Fibroblast of skin of left quadriceps (primary cell): ENCODE measurements around the gene FCN3.

Source experiments
- DNase-seq, 2 experiments: peaks; one replicate each; pipeline ENCODE4 v3.0.0-alpha.2; 2013; ENCODE audit warnings: low read depth in 2 of 2

The FCN3 gene

DNA sequence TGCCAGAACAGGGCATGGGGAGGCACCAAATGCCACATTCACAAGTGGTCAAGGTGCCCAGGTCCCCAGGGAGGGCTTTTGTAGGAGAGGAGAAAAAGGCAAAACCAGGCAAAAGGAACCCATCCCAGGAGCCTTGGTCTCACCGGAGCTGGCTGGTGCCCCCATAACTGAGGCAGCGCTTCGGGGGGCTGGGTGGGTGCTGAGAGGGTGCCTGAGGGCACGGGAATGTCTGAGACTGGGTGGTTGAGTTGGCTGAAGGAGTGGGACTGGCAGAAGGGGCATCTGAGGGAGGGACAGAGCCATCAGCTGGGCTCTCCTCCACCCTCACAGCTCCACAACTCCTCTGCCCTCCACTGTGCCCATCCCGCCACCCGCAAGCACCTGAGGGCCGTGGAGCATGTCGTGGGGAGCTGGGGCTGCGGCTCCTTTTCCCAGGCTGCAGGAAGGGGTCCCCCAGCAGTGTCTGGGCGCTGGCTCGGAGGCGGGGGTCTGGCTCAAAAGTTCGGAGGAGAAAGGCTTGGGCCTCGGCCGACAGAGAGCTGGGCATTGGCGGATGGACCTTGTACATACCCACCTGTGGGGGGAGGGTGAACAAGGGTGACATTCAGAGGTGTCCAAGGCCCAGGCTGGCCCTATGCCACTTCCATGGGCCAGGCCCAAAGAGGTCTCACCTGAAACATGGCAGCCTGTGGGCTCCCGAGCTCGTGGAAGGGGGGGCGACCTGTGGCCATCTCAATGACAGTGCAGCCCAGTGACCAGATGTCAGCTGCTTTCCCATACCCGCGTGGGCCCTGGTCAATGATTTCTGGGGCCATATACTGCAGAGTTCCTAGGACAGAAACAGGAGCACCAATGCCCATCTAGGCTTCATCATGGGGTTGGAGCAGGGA is 16.3 kb downstream of the FCN3 start:
- DNase-seq, result no peak

DNA sequence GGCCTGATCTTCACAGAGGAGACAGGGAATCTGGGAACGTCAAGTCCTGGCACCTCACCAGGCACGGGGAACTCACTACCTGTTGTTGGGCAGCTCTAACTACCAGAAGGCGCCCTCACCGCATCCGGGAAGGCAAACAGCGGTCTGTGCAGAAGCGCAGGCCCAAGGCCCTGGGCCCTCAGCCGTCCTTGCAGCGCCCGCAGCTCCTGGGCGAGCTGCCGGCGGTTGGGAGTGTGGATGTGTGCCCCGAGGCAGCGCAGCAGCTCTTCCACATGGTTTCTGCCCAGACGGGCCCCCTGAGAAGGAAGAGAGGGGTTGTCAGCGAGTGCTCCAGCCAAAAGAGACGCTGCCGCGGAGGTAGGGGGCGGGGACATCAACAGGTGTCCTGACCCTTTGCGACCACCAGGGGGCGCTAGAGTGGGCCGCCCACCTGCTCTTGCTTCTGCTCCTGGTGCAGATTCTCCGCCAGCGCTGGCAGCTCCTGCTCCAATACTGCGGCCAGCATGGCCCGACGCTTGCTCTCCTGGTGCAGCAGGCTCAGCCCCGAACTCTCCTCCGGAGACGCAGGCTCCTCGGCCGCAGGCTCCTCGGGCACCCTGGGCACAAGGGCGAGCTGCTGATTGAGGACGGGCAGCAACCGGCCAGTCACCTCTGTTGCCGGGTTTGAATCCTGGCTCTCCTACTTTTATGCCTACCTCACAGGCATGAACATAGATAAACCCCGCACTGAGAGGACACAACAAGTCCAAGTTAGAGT is 17.2 kb downstream of the FCN3 start:
- DNase-seq, result no peak

DNA sequence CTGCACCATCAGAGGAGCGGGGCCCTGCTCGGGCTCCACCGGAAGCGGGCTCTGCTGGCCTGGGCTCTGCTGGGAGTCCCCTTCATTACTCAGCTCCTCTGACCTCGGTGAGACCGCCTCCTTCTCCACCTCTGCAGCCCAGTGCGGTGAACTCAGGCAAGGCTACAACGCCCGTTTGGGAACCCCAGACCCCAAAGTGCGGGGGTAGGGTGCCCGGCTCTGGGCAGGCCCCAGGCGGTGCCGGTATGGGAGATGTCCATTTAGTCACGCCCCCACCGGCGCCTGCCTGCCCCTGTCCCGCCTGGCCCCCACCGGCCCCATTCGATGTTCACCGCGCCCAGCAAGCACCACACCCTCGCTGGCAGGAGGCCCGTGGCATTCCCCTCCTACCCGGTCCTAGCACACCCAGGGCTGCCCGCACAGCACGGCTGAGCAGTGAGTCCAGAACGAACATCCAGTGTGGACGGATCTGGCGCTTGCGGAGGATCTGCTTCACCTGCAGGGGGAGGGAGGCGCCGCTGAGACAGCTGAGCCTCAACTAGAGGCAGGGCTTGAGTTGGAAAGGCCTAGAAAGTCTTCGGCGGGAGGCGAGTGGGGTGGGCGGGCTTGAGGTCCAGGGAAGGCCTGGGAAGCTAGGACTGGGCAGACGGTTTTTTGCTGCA is 17.9 kb downstream of the FCN3 start:
- DNase-seq, result no peak

DNA sequence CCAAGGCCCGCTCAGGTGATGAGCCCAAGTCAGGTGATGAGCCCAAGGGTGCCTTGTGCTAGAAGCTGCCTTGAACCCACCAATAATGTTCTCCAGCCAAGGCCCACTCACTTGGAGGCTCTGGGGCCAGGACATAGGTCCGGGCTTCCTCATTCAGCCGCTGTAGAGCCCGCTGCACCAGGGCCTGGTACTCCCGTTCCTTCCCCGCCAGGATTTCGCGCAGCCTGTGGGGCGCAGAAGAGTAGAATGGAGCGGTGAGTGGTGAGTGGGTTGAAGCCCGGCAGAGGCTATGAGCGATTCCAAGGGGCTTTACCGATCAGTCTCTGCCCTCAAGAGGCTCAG is 18.4 kb downstream of the FCN3 start:
- no peak for DNase-seq

DNA sequence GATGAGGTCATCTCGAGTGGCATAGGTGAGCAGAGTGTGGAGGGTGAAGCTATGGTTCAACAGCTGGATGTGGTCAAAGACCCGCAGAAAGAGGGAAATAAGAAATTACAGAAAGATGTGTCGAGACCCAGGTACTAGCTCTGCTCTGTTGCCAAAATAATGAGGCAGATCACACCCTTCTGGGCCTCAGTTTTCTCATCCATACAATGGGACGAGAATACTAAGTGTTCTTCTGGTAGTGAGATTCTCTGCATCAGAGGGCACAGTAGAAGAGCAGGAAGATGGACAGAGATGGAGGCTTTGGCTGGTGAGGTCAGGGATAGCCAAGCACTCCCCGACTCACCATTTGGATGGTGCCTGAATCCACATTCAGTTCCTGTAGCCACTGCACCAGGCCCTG is 18.9 kb downstream of the FCN3 start:
- no peak for DNase-seq

DNA sequence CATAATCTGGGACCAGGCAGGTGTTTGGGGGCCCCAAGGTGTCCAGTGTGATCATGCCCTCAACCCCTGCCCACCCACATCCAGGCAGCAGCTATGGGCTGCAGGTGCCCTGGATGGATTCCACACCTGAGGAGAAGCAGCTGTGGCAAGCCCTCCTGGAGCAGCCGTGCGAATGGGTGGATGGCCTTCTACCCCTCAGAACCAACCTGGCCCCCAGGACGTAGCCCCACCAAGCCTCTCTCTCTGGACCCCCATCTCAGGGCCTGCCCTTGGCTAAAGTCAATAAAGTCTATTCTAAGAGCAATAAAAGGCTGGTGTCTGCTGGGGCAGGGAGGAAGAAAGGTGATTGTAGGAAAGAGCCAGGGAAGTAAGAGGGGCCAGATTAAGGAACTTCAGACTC is 21.0 kb downstream of the FCN3 start:
- DNase-seq, result no peak

DNA sequence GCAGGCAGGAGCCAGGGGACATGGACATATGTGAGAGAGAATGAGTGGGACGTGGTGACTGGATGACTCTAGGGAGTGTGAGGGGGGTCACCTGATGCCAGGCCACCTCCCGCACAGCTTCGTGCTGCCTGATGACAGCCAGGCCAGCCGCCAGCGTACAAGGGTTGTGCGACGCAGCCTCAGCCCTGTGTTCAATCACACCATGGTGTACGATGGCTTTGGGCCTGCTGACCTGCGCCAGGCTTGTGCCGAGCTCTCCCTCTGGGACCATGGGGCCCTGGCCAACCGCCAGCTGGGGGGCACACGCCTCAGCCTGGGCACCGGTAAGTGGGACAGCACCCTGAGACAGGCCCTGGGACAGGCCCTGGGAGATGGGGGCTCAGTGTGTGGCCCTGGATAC is 21.5 kb downstream of the FCN3 start:
- DNase-seq, result no peak

DNA sequence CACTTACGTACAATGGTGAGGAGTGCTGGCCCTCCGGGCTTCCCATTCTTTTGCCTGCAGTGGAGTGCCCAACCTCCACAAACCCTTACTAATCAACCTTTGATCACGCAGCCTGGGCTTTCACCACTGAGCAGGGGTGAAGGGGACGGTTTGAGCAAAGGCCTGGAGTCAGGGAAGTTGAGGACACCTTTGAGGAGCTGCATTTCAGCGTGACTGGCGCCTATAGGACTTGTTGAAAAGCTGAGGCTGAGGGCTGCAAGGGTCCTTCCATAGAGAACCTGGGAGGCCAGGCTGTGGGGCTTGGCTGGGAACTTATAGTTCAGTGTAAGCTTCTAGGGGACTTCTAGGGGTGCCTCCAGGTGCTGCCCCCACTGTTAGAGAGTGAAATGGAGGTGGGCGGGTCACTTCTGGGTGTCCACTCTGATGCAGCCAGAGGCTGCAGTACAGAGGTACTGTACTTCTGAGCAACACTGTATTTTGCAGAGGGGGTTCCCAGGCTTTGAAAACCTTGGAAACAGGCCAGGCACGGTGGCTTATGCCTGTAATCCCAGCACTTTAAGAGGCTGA is 23.0 kb downstream of the FCN3 start:
- DNase-seq, result no peak

DNA sequence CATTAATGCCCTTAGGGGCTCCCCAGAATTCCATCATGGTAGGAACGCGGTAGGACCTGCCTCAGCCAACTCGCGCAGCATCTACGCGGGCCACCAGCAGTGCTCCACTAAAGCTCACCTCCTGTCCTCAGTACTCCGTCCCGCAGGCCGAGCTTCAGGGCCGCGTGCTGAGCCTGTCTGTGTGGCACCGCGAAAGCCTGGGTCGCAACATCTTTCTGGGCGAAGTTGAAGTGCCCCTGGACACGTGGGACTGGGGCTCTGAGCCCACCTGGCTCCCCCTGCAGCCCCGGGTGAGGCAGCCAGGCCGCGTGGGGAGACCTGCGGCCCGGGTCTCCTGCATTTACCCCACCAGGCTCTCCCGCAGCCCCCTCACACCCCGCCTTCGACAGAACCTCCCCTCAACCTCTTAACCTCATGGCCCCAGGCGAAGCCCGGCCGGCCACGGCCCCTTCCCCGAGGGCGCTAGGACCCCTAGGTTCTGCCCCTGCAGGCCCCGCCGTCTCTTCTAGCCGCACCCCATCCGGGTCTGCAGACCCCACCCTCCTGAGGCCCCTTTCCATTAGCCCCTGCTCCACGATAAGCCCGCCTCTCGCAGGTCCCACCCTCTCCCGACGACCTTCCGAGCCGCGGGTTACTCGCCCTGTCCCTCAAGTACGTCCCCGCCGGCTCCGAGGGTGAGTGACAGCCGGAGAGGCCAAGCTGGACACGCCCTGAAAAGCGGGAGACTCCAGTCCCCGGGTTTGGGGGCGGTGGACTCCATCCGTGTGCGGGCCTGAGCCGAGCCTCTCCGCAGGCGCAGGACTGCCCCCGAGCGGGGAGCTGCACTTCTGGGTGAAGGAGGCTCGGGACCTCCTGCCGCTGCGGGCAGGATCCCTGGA is 23.7 kb downstream of the FCN3 start:
- no peak for DNase-seq

DNA sequence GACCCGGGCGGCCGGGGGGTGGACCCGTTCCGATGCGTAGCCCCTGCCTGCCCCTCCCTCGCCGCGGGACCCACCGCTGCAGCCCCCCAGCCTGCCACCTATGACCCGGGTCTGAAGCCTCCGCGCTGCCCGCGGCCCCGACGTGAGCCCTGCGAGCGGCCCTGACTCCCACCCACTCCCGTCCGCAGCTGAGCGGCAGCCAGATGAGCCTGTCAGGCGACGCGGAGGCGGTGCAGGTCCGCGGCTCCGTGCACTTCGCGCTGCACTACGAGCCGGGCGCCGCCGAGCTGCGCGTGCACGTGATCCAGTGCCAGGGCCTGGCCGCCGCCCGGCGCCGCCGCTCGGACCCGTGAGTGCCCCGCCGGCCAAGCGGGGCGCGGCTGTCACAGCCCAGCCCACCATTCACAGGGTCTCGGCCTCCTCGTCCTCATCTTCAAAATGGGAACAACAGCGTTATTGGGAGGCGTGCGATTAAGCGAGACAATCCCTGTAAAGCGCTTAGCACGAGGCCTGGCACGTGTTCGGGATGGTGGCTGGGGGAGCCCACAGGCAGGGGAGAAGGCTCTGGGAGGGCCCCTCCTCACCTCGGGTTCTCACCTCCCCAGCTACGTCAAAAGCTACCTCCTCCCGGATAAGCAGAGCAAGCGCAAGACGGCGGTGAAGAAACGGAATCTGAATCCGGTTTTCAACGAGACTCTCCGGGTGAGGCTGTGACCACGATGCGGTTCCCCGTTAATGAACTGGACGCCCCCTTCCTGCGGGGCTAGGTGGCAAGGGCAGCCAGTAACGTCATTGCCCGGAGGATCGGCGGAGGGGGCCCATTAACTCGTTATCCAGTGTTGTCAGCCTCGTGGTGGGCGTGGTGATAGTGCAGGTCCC is 24.6 kb downstream of the FCN3 start:
- DNase-seq, result no peak

DNA sequence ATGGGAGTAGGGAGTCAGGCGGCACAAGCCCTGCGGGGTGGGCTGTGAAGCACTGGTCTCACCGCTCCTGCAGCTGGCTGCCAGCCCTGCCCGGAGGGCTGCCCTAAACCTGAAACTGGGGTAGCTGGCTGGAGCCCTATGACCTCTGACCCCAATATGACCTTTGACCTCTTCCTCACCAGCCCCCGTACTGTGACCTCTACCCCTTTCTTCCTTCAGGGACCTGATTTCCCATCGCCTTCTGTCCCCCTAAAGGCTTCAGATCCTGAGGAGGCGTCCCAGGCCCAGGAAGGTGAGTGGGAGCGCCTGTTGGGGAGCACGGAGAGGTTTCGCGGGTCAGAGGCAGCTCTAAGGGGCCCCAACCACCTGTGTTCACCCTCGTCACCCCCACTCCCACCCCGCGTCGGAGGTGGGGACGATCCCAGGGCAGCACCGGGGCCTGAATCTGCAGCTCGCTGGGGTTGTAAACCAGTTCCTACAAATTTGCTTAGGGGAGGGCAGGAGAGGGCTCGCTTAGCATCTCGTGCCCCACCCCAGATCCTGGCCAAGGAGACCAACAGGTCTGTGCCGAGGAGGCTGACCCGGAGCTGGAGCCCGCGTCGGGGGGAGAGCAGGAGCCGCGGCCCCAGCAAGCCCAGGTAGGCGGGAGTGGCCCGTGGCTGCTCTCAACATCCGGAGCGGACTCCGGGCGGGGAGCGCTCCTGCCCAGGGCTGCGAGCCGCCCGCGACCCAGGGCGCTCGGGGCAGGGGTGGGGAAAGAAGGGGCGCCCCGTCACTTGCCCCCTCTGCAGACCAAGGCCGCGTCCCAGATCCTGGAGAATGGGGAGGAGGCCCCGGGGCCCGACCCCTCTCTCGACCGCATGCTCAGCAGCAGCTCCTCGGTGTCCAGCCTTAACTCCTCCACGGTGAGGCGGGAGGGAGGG is 25.5 kb downstream of the FCN3 start:
- DNase-seq, result no peak

DNA sequence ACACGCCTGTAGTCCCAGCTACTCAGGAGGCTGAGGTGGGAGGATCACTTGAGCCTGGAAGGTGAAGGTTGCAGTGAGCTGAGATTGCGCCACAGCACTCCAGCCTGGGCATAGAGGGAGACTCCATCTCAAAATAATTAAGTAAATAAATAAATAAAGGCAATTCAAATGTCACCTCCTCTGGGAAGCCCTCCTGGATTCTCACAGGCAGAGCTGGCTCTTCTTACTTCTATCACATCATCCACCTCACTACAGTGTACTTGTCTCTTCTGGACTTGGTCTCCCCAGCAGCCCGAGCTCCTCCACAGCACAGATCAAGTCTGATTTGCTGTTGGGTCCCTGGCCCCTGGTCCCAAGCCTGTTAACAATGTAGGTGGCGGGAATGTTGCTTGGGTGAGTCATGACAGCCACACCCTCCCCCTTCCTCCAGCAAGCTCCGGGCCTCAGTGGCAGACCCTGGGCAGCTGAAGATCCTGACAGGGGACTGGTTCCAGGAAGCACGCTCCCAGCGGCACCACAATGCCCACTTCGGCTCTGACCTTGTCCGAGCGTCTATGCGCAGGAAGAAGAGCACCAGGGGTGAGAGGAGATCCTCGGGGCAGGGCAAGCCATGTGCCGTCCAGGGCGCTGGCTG is 27.5 kb downstream of the FCN3 start:
- no peak for DNase-seq

DNA sequence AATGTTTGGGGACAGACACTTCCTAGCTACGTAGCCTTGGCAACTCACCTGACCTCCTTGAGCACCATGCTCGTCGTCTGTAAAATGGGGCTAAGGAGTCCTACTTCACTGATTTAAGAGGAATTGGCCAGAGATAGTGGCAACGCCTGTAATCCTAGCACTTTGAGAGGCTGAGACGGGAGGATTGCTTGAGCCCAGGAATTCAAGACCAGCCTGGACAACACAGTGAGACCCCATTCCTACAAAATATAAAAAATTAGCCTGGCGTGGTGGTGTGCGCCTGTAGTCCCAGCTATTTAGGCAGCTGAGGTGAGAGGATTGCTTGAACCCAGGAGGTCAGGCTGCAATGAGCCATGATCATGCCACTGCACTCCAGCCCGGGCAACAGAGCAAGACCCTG is 28.3 kb downstream of the FCN3 start:
- no peak for DNase-seq

DNA sequence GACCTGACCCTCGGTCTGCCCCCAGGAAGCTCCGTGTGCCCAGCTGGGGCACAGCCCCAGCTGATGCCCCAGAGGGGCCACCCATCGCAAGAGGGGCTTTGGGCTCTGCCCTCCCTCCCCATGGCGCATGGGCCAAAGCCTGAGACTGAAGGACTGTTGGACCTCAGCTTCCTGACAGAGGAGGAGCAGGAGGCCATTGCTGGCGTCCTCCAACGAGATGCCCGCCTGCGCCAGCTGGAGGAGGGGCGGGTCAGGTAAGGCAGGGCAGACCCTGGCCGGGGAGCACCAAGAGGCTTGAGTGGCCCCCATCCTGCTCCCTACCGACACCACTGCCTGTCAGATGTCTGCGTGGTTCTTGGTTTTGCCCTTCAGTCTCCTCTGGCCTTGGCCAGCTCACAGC is 29.4 kb downstream of the FCN3 start:
- DNase-seq, result no peak

DNA sequence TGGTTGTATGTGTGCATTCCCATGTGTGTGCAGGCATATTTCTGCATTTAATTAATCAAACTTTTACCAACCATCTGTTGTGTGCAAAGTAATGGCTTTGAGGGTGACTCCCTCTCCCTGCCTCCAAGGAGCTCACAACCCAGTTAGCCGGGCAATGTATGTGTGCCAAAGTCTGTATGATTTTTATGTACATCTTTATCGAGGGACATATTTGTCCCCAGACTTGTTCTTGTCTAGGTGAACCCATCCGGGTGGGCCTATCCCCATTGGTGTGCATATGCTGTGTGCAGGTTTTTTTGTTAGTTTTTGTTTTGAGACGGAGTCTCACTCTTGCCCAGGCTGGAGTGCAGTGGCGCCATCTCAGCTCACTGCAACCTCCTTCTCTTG is 31.0 kb downstream of the FCN3 start:
- no peak for DNase-seq

DNA sequence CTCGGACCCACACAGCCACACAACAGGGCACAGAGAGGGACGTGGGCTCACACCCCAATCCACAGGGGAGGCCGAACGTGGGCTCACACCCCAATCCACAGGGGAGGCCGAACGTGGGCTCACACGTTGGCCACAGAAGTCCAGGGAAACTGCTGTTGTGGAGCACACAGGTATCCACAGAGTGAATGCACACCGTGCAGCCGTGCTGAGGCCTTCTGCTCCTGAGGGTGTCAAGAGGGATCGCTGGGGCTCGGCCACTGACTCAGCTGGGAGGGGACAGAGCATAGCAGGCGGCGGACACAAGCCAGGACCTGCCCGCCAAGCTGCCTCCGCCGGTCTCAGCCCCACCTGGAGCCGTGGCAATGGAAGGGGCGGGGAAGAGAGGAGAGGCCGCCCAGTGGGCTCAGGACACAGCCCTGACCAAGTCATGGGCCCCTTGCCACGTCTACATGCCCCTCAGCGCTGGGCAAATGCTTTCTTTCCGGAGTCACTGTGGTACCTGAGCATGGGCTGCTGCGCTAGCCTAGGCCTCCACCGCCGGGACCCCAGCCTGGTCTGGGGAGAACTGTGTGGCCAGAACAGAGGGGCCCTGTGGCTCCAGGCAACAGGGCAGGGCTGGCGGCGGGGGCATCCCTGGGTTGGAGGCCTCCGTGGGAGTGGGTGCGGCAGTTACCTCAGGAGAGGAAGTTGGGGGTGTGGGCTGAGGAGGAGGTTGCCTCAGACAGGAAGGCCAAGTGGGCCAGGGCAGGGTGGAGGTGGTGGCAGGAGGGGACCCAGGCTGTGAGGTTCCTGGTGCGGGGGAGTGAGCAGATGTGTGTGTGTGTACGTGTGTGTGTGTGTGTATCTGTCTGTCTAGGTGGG is 31.6 kb downstream of the FCN3 start:
- no peak for DNase-seq

DNA sequence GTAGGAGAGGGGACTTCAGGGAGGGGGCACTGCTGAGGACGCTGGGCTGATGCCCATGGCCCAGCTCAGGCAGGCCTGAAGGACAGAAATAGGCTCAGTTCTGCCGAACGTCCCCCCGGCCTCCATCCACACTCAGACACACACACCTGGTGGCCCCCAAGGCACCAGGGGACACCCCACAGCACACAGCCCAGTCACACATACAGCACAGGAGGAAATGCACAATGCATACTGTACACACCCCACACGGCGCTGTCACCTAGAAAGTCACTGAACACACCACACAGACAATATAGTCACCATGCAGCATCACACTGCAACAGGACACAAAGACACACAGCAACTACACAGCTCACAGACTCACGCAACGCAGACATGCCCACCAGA is 32.2 kb downstream of the FCN3 start:
- DNase-seq, result no peak
